HG03135 (cell line): ENCODE data around the gene AVPI1.
"Not testable (repeated sequence)": the region's sequence is repeated elsewhere in the genome, so short reads cannot be mapped to it uniquely, and the experiment has no call there.

Experiments used
- ATAC-seq: cut with Tn5 transposase; IDR thresholded peaks from one replicate; pipeline ENCODE4 v1.9.1; 2021; ENCODE audit warnings: mild to moderate bottlenecking, moderate library complexity; ENCODE audit not compliant: unreplicated experiment

AVPI1 gene

GRCh38 chr10:97642471-97643159 is 44.4 kb downstream of the AVPI1 start:
- not testable (repeated sequence) for ATAC-seq

DNA sequence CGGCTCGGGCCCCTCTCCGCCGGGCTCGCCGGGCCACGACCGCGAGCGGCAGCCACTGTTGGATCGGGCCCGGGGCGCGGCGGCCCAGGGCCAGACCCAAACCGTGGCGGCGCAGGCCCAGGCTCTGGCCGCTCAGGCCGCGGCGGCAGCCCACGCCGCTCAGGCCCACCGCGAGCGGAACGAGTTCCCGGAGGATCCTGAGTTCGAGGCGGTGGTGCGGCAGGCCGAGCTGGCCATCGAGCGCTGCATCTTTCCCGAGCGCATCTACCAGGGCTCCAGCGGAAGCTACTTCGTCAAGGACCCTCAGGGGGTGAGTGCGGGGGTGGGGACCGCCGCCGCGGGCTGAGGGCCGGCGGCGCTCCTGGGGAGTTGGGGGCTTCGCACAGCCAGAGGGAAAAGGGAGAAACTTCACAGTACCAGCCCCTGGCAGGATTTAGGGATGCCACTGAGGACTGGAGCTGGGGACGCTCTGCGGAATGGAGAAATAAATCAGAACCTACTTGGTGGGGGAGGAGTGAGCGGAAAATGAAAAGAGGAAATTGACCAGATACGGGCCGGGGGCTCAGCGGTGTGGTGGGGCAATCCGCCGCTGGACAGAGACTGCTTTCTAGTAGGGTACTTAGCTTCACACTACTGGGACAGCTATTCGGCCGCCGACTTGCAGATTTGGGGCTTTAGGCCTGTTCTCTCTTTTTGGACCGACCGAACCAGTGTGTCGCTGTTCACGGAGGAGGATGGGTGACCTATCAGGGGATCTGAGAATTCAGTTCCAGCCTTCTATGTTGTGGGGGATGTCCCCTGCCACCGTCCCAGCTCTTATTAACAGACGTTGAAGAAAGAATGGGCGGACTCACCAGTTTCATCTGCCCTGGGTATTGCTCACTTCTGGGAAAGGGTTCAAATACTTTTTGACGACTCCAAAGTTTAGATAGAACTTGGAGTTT is 45.9 kb downstream of the AVPI1 start:
- ATAC-seq = peak; percentile 35

DNA sequence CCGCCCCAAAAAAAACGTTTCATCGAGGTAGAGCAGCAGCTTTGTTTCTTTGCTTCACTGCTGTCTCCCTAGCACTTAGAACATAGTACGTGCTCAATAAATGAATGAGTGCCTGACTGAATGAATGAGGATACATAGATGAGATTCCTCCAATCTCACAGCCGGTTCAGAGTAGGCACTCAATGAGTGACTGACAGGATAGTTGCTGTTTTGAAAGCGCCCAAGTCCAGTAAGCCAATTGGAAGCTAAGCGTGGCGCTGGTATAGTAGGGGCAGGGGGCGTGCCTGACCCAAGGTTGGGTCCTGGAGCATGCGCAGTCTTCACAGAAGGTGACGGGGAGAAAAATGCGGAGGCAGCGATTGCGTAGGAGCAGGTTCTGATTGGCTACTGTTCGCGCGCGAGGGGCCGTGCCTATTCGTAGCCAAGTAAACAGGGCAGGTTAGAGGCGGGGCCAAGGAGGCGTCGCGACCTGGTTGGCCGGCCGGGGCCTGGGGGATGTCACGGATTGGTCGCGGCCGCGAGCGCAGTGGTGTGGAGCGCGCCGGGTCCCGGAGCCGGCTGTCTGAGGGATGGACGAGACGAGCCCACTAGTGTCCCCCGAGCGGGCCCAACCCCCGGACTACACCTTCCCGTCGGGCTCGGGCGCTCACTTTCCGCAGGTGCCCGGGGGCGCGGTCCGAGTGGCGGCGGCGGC is 46.7 kb downstream of the AVPI1 start, which contains the start of gene PI4K2A:
Gene PI4K2A (plus strand): TSS at position 498 of the 694 bp plus-strand sequence. CDS start 72 bp downstream, at position 570.
- ATAC-seq = peak; percentile 95

DNA sequence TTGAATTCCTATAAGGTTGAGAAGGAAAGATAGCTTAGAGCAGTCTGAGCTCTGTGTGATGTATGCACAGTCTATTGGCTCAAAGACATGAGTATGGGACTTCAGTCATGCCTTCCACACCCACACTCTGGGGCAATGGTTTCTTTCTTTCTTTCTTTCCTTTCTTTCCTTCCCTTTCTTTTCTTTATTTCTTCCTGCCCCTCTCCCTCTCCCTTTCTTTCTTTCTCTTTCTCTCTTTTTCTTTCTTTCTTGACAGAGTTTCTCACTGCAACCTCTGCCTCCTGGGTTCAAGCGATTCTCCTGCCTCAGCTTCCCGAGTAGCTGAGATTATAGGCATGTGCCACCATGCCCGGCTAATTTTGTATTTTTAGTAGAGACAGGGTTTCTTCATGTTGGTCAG is 48.0 kb downstream of the AVPI1 start:
- ATAC-seq = not testable (repeated sequence)

DNA sequence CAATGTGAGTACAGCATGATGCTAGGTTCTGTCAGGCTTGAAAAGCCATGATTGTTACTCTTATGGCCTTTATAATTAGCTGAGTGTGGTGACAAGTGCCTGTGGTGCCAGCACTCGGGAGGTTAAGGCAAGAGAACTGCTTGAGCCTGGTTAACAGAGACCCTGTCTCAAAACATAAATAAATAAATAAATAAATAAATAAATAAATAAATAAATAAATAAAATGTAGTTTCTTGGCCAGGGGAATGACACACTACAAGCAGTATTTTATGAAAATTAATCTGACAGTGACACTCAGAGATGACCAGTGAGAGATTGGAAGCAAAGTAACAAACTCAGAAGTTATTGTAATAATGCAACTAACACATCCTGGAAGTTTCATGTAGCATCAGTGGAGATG is 51.5 kb downstream of the AVPI1 start:
- ATAC-seq = no peak

GRCh38 chr10:97633921-97634320 is 53.1 kb downstream of the AVPI1 start:
- no peak for ATAC-seq

- peak; percentile 99 for ATAC-seq
Measured at GRCh38 chr10:97632949-97633884, 53.8 kb downstream of the AVPI1 start, which contains the start of gene MORN4. Gene MORN4 (minus strand): TSS chr10:97633500. CDS start chr10:97619653, 13,847 bp downstream.

GRCh38 chr10:97631098-97631497 is 55.9 kb downstream of the AVPI1 start:
- no peak for ATAC-seq

- ATAC-seq = no peak
Measured at GRCh38 chr10:97629289-97629688, 57.8 kb downstream of the AVPI1 start.

DNA sequence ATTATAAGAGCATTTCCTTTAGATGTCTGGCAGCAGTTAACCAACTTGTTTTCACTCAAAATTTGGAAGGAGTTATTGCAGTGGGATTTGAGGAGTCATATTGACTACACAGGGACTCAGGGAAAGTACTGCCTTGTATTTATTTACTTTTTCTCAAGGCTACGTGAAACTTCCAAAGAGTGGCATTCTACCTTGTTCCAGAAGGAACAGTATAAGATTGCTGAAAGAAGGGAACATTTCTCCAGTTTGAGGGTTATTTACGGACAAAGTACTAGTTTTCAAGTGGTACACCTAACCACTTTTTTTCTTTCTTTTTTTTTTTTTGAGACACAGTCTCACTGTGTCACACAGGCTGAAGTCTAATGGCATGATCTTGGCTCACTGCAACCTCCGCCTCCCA is 58.8 kb downstream of the AVPI1 start:
- no peak for ATAC-seq

GRCh38 chr10:97627731-97628130 is 59.3 kb downstream of the AVPI1 start:
- ATAC-seq = no peak
